Endothelial cell of umbilical vein (primary cell): ENCODE results near the gene KY. TPM values are rescaled to one million over a fixed set of nuclear protein-coding genes. Genes with fewer than 3 reads are reported as not detected.

Source experiments
- BruUV-seq: library from RNA; stranded (reverse); fragments of 400-500 nt; replicated peaks from 2 replicates; lab custom pipeline; 2021; lab: Mats Ljungman, UMichigan
- CTCF ChIA-PET: fragments of 300-600, 350-600 bp; sonication (Branson Sonifier 250); formaldehyde crosslinking; loops from one replicate; lab custom pipeline; 2021; ENCODE audit warnings: antibody characterized with exemption, inconsistent platforms; lab: Charles Lee
- POLR2A ChIA-PET: fragments of 300-600, 350-600 bp; sonication (Branson Sonifier 250); formaldehyde crosslinking; loops from one replicate; lab custom pipeline; 2021; ENCODE audit warnings: antibody characterized with exemption, inconsistent platforms; lab: Charles Lee
- DNase-seq: peaks from one replicate; pipeline ENCODE4 v3.0.0-alpha.2; 2011; ENCODE audit warnings: low read depth, low spot score
- FAIRE-seq: peaks from 2 replicates; lab custom pipeline; 2011; peaks lifted over from hg19 to GRCh38; lab: Jason Lieb, UNC
- H2AFZ ChIP-seq: 2 replicates; pipeline ENCODE4 v1.6.0; 2012; ENCODE audit warnings: low read depth, low read length, control low read depth, inconsistent platforms
- H3K27ac ChIP-seq: 2 replicates; pipeline ENCODE4 v1.5.1; 2011; ENCODE audit warnings: low read depth, mild to moderate bottlenecking, control low read depth, low read length, moderate library complexity; ENCODE audit not compliant: insufficient read depth
- H3K27me3 ChIP-seq, 2 experiments: 2 replicates each; pipeline versions ENCODE4 v1.6.0 to v1.6.1; 2011; ENCODE audit warnings: low read length in 2 of 2, mixed read lengths in 1 of 2; ENCODE audit not compliant: control insufficient read depth in 2 of 2, insufficient read depth in 2 of 2
- H3K36me3 ChIP-seq, 2 experiments: 2 replicates in 1 of 2; 3 replicates in 1 of 2; pipeline ENCODE4 v1.5.1; 2011; ENCODE audit warnings: low read length in 2 of 2, mild to moderate bottlenecking in 1 of 2, moderate library complexity in 1 of 2; ENCODE audit not compliant: control insufficient read depth in 2 of 2, insufficient read depth in 2 of 2; ENCODE audit errors: extremely low read depth in 1 of 2
- H3K4me1 ChIP-seq: 3 replicates; pipeline ENCODE4 v1.5.1; 2011; ENCODE audit warnings: mild to moderate bottlenecking, low read length; ENCODE audit not compliant: control insufficient read depth, insufficient read depth; ENCODE audit errors: extremely low read depth
- H3K4me2 ChIP-seq: 2 replicates; pipeline ENCODE4 v1.6.1; 2011; ENCODE audit warnings: low read length, control low read depth, mixed read lengths; ENCODE audit not compliant: insufficient read depth
- H3K4me3 ChIP-seq, 3 experiments: fragments of 200-600 bp in 1 of 3; sonication (generic), shearing (Covaris generic) in 1 of 3; replicated peaks in 1 of 3; 2 replicates each; pipeline ENCODE4 v1.5.1; 2011 to 2016; ENCODE audit warnings: control low read depth in 3 of 3, low read length in 3 of 3, mild to moderate bottlenecking in 2 of 3, inconsistent platforms in 1 of 3, low read depth in 1 of 3, moderate library complexity in 1 of 3; ENCODE audit not compliant: insufficient read depth in 1 of 3
- H3K79me2 ChIP-seq: 2 replicates; pipeline ENCODE4 v1.6.0; 2012; ENCODE audit warnings: low read length, inconsistent platforms; ENCODE audit not compliant: control insufficient read depth, insufficient read depth
- H3K9ac ChIP-seq: replicated peaks from 2 replicates; pipeline ENCODE3; 2011; ENCODE audit warnings: low read length, control low read depth; ENCODE audit not compliant: insufficient read depth; ENCODE audit errors: extremely low read depth
- H3K9me1 ChIP-seq: replicated peaks from 3 replicates; pipeline ENCODE4 v1.6.0; 2011; ENCODE audit warnings: mild to moderate bottlenecking, low read length; ENCODE audit not compliant: control insufficient read depth, insufficient read depth; ENCODE audit errors: extremely low read depth
- H3K9me3 ChIP-seq: replicated peaks from 2 replicates; pipeline ENCODE4 v1.5.1; 2012; ENCODE audit warnings: low read length, inconsistent platforms; ENCODE audit not compliant: control insufficient read depth, insufficient read depth
- H4K20me1 ChIP-seq: replicated peaks from 2 replicates; pipeline ENCODE3; 2011; ENCODE audit warnings: mild to moderate bottlenecking, low read length; ENCODE audit not compliant: control insufficient read depth, insufficient read depth; ENCODE audit errors: extremely low read depth
- CTCF ChIP-seq, 2 donors: IDR thresholded peaks; 1 replicate in 1 of 2; 2 replicates in 1 of 2; pipeline ENCODE4 v1.5.1; 2011; ENCODE audit warnings: low read length in 2 of 2, mild to moderate bottlenecking in 2 of 2, moderate library complexity in 2 of 2, control low read depth in 1 of 2, inconsistent platforms in 1 of 2, low read depth in 1 of 2; ENCODE audit not compliant: insufficient read depth in 1 of 2; ENCODE audit errors: extremely low read depth in 1 of 2
- EZH2 ChIP-seq: IDR thresholded peaks from 2 replicates; pipeline ENCODE4 v1.6.1; 2012; ENCODE audit warnings: borderline replicate concordance, low read depth, mild to moderate bottlenecking, moderate library complexity, low read length, inconsistent platforms; ENCODE audit not compliant: severe bottlenecking
- FOS ChIP-seq: IDR thresholded peaks from 2 replicates; pipeline ENCODE4 v1.6.1; 2011; ENCODE audit warnings: mild to moderate bottlenecking, low read length, moderate library complexity, borderline replicate concordance; ENCODE audit not compliant: insufficient read depth
- GATA2 ChIP-seq: IDR thresholded peaks from 2 replicates; pipeline ENCODE4 v1.7.0; 2011; ENCODE audit warnings: low read depth, mild to moderate bottlenecking, moderate library complexity, mixed read lengths, low read length; ENCODE audit not compliant: insufficient read length, insufficient read depth
- JUN ChIP-seq: IDR thresholded peaks from 2 replicates; pipeline ENCODE4 v1.6.1; 2011; ENCODE audit warnings: borderline replicate concordance, low read depth; ENCODE audit not compliant: insufficient read length, insufficient read depth
- MYC ChIP-seq: IDR thresholded peaks from one replicate; pipeline ENCODE4 v1.6.1; 2011; ENCODE audit warnings: mild to moderate bottlenecking, low read depth, low read length
- POLR2A ChIP-seq: IDR thresholded peaks from 2 replicates; pipeline ENCODE4 v1.6.1; 2012; ENCODE audit warnings: low read depth, mild to moderate bottlenecking, control low read depth, low read length
- POLR2AphosphoS5 ChIP-seq: IDR thresholded peaks from 2 replicates; pipeline ENCODE4 v1.6.1; 2012; ENCODE audit warnings: low read depth, mild to moderate bottlenecking, control low read depth, low read length, moderate library complexity; ENCODE audit not compliant: insufficient read depth
- dilution Hi-C: fragments of 300-500 bp; cut with MboI; formaldehyde crosslinking; loops from one replicate; pipeline ENCODE4 v1.15.0; 2019; ENCODE audit warnings: low sequenced_read_pairs; ENCODE audit not compliant: extremely low pct_ligation_motif_present
- intact Hi-C: fragments of 100-400 bp; cut with micrococcal nuclease; formaldehyde crosslinking; loops from one replicate; pipeline ENCODE4 v1.10.0; 2022
- polyA plus RNA-seq, 4 experiments: library from polyadenylated mRNA; depleted of rRNA in 3 of 4; stranded (reverse) in 3 of 4; unstranded in 1 of 4; fragments of >200 nt; gene quantifications; 2 replicates each; pipeline versions ENCODE4 v1.2.1 to v1.2.3, GENCODE V29; 2011 to 2012; ENCODE audit warnings: missing spikeins in 1 of 4
- total RNA-seq: library from RNA; stranded (reverse); gene quantifications from 2 replicates; pipeline ENCODE4 v1.2.3, GENCODE V29; 2021

The KY gene
- total and polyA plus RNA-seq, 2 donors (not counting 3 experiments of a cell fraction or from before 2014, with no cell fraction given), result not detected

- dilution Hi-C loops, result no loop called here
- no peaks in the 10 kb centered on the region for H3K27me3 ChIP-seq
- no peaks in the 10 kb centered on the region for H3K9me3 ChIP-seq
- ChIA-PET POLR2A (interaction anchor here (0.7 kb wide), 1 partner anchor 15 kb away, joined by 4 read pairs; no protein-coding TSS in a partner anchor), CTCF (interaction anchor here (1.6 kb wide), 1 partner anchor 9 kb away, joined by 3 read pairs; no protein-coding TSS in a partner anchor)
- H3K4me1 ChIP-seq, result no peaks in the 10 kb centered on the region
- TF ChIP-seq EZH2, result no peak
- TF ChIP-seq JUN, result no peak
- TF ChIP-seq FOS, result no peak
- no peak for TF ChIP-seq POLR2A
- no peak for TF ChIP-seq GATA2
- no peak for TF ChIP-seq POLR2AphosphoS5
- no peak for TF ChIP-seq MYC
- TF ChIP-seq CTCF (IDR thresholded peaks at IDR 0.05; ENCODE audit: extremely low read depth in 1 of 2, insufficient read depth in 1 of 2, low read depth in 1 of 2, low read length in 2 of 2), result no peak
- H3K27ac ChIP-seq, result no peak overlapping the region
- BruUV-seq, result no TSS peak
- no peak overlapping the region for H2AFZ ChIP-seq
- no peak for DNase-seq
- intact Hi-C loops, result no loop called here
- no peak overlapping the region for H3K4me2 ChIP-seq
- no peaks in the 10 kb centered on the region for H3K79me2 ChIP-seq
- H3K36me3 ChIP-seq, result no peaks in the 10 kb centered on the region
- H3K9ac ChIP-seq, result no peak overlapping the region
- no peak overlapping the region for H3K4me3 ChIP-seq
- no peaks in the 10 kb centered on the region for H3K9me1 ChIP-seq
- H4K20me1 ChIP-seq, result no peaks in the 10 kb centered on the region
- FAIRE-seq, result no peak
These were observed 74.0 kb downstream of the KY start for GRCh38 chr3:134576831-134577230.
